ENCODE measurements around the gene EMC10.

DNA sequence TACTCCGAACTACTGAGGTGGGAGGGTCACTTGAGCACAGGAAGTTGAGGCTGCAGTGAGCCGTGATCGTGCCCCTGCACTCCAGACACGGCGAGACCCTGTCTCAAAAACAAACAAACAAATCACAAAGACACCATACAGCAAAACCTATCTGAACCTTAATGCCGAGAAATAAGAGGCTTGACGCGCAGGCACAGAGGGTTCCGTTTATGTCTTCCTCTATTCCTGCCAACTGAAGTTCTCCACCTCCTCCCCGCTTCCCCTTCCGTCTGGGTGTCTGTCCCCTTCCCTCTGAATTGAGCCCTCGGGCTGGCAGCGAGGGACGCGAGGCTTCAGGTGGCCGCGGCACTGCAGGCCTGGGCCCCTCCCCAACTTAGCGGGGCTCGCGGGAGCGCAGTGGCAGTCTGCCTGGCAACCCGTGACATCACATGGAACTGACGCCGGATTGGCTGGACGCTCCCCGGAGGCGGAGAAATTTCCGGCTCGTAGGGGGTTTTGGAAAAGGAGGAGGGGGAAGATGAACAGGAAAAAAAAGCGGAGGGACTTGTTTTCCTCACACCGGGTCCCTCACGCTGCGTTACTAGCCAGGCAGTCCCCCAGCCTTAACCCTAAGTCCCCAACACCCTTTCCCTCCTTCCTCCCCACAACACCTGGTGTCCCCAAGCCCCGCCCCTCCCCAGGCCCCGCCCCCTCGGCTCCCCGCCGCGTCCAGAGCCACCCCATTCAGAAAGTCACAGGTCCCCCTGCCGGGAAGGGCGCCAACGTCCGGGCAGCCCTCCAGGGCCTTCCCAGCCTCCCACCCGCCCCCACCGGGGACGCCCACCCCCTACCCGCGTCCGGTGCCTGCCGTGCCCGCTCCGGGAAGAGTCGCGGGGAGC is 44.7 kb upstream of the EMC10 start:
- TF ChIP-seq, protein P1, sequence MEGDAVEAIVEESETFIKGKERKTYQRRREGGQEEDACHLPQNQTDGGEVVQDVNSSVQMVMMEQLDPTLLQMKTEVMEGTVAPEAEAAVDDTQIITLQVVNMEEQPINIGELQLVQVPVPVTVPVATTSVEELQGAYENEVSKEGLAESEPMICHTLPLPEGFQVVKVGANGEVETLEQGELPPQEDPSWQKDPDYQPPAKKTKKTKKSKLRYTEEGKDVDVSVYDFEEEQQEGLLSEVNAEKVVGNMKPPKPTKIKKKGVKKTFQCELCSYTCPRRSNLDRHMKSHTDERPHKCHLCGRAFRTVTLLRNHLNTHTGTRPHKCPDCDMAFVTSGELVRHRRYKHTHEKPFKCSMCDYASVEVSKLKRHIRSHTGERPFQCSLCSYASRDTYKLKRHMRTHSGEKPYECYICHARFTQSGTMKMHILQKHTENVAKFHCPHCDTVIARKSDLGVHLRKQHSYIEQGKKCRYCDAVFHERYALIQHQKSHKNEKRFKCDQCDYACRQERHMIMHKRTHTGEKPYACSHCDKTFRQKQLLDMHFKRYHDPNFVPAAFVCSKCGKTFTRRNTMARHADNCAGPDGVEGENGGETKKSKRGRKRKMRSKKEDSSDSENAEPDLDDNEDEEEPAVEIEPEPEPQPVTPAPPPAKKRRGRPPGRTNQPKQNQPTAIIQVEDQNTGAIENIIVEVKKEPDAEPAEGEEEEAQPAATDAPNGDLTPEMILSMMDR (IDR thresholded peaks at IDR 0.05; ENCODE audit: low read length) = no peak
- TF ChIP-seq EZH2phosphoT487 (IDR thresholded peaks at IDR 0.05; ENCODE audit: low read length) (no peak), EZH2 (optimal IDR thresholded peaks at IDR 0.05; ENCODE audit: low read depth, low read length) (no peak)
